ENCODE measurements around the gene MRPS24.
A peak's percentile ranks its signal among the peaks of the same experiment; 100 is the strongest.

Gene MRPS24

DNA sequence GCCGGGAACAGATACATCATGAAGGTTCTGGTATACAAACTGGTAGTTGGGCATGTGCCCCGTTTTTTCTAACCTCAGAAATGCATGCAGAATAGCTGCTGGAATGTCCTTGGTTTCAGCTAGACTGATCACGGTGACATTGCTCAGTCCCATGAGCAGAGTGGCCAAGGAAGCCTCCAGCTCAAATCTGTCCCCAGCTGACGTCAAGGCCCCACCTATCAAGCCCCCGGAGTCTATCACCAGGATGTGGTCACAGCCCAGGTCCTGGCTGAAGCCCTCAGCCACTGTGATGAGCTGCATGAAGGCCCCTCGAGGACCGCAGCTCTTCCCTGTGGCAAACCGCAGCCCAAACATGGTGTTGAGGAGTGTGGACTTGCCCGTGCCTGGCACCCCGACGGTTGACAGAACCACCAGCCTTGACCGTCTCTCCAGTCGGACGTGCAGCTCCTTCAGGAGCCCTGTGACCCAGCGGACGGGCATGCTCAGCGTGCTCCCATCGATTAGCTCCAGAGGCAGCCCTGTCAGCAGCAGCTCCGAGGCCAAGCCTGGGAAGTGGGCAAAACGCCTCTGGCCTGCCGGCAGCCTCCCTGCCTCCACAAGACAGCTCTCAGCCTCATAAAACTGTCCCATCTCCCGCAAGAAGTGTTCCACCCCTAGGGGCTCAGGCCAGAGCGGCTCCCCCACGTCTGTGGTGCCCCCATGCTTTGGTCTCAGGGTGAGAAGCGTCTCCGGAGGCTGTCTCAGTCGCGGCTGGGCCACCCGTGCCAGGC lies 7.8 kb upstream of the MRPS24 start:
- no peak for DNase-seq

DNA sequence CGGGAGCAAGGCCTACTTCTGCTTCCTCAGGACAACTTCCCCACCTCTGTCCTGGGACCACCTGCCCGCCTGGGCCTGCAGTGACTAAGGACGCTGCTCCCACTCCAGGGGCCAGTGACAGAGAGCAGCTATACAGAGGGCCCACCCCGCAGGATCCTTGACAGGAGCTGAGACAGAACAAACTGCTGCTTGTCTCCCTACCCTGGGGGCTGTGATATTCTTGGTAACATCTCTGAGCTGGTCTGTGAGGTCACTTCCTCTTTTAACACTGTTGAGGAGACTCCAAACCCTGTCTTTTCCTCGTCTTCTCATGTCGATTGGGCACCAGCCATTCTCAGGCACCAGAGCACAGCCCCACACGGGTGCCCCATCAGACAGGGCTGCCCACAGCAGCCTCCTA lies 6.9 kb upstream of the MRPS24 start:
- no peak for DNase-seq

DNA sequence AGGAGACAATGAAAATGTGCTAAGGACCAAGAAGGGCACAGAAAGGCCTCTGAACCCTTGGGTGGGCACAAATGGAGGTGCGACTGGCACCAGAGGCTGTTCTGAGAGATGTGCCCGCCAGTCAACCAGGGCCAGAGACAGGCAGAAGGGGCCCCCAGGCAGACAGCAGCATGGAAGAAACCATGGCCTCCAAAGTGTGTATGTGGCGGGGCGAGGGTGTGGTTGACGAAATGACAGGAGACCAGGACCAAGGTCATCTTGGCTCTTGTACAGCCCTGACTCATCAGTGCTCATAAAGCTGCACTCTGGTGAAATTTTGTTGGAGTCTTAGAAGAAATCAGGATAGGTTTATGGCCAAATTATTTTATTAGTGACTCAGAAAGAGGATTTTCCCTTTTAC lies 4.0 kb upstream of the MRPS24 start:
- no peak for DNase-seq

DNA sequence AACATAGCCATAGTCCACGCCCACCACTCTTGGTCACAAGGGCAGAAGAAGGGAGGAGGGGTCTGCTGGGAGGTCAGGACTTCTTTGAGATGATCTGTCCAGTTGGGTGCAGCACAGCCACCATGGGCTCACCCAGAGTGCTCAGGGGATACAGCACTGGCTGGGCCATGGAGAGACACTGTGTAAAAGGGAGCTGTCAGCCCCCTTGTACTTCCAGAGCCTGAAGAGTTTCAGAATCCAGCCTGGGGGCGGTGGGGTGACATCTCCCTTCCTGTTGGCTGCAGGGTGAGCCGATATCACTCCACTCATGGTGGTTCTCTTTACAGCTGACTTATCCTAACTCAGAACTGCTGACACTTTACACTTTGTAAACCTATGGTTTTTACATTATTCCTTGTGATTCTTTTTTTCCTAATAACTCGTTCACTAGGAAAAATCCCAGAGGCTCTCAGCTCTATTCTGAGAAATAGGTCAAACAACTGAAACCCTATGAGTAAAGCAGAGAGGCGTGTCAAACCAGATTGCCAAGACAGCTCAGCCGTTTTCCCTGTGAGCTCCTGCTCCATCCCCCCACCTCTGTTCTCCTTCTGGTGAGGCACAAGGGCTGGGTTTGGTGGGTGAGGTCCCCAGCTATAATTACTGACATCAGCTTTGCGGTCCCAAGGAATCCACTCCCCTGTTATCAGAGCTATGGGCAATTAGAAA lies 3.2 kb upstream of the MRPS24 start:
- no peak for DNase-seq

DNA sequence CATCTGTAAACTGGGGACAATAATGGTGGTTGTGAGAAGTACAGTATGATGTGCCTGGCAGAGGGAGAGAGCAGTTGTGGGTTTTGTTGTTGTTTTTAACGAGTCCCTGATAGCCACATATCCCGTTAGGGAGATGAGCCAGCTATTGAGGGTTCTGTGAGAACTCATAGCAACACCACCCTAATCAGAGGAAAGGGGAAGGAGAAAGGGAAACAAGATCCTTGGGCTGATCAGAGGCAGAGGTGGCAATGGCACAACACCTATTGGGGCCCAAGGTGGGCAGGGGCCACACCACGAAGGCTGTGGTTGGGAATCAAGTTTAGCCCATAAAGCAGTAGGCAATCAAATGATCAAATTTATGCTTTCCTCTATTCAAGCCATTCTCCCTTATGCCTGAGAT lies 1.7 kb upstream of the MRPS24 start:
- no peak for DNase-seq

DNA sequence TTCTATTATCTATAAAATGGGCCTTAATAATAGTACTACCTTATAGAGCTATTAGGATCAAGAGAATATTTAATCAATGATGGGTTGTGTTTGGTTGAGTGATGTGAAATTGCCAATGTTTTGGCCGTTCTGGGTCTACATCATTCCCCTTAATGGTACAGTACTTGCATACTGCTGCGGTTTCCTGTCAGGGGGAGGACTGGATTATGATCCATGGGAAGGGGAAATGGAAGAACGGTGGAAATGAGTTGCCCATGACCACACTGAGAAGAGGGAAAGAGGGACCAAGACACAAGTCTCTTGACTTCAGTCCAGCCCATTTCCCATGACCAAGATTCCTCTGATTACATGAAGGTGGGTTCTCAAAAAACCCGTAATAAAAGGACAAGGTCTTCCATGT lies 999 bp upstream of the MRPS24 start:
- no peak for DNase-seq

DNA sequence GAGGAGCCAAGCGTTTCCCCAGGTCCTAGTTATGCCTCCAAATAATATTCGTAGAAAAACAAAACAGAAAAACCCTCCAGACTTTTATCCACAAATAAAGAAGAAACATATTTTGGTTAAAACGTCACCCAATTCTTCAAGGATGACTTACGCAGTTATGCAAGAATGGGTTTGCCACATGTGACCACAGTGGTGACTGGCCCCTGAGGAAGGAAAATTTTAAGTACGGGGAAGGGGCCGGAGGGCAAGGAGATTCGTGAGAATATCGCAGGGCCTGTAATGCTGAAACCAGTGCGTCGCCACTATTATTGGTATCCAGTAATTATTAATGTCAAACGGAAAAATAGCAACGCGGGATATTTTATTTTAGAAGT lies 537 bp upstream of the MRPS24 start:
- DNase-seq: peak in 1 of 2 donors; percentile 67

DNA sequence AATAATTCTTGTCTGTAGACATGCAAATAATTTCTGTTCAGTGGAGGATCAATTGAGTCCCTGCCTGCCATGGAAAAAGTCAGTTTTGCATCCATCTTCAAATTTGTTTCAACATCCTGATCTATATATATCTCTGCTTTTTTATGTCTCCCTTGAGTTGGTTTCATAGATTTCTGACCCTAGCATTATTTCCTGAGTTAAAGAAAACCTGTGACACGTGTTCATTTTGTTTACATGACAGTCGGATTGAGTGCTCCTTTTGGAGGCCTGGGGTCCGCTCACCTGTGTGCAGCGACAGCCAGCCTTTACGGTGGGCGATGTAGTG lies 674 bp downstream of the MRPS24 start:
- no peak for DNase-seq

DNA sequence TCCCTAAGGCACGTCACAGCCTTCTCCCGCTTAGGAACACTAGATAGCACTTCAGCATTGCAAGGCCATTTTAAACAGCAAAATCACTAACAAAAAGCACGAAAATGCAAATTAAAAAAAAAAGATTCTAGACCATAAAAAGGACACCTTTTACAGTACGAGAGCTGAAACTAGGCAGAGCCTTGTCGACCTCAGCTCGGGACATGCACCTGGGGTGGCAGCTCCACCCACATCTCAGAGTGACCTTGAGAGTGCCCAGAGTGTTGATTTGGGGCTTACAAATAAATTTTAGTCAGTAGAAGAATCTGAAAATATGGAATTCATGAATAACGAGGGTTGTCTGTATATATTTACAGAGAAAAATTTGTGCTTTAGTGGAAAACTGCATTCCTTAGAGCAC lies 1.1 kb downstream of the MRPS24 start:
- DNase-seq: no peak

DNA sequence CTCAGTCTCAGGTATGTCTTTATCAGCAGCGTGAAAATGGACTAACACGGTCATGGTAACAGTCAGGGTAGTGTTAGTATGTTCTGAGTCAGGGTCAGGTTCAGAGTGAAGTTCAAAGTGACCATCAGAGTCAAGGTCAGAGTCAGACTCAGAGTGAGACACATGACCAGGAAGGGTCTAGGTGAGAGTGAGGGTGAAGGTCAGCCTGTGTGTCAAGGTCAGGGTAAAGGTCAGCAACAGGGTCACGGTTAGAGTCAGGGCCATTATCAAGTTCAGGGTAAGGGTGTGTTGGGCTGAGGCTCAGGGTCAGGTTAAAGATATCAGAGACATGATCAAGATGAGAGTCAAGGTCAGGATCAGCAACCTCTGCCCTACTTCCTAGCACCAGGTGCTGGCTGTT lies 4.0 kb downstream of the MRPS24 start:
- no peak for DNase-seq

DNA sequence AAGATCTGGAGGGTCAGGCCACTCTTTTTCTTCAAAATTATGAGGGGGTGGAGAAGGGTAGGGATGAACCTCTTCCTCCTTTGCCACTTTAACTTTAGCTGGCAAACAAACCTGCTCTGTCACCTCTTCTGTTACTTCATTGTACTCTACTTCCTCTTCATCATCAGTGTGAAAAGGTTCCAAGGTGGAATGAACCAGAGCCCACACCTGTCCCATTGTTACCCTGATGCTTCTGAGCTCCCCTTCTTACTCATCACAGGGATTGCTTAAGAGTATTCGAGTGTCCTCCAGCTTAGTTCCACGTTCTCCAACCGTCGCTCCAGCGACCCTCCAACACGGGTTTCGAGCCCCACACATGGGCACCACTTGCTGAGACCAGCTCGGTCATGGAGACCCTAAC lies 5.2 kb downstream of the MRPS24 start:
- no peak for DNase-seq

DNA sequence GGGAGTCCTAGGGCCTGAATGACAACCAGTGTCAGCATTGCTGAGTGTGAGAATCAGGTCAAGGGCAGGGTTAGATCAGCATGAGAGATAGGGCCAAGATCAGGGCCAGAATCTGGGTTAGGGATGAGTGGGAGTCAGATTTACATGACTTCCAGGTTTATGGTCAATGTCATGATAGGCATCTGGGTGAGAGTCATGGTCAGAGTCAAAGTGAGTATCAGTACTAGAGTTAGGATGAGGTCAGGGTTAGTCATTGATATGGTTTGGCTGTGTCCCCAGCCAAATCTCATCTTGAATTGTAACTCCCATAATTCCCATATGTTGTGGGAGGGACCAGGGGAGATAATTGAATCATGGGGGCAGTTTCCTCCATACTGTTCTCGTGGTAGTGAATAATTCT lies 12.3 kb downstream of the MRPS24 start:
- DNase-seq: no peak

DNA sequence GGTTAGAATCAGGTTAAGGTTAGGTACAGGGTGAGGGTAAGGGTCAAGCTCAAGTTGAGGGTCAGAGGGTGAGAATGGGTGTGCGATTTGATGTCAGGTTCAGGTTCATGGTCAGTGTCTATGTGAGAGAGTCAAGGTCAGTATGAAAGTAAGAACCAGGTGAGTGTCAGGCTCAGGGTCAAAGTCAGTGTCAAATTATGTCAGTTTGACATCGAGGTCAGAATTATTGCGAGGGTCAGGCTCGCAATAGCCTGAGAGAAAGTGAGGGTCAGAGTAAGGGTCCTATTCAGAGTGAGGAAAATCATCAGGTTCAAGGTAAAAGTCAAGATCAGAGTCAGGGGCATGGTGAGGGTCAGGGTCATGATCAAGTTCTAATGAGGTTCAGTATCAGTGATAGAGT lies 13.0 kb downstream of the MRPS24 start:
- DNase-seq: no peak

DNA sequence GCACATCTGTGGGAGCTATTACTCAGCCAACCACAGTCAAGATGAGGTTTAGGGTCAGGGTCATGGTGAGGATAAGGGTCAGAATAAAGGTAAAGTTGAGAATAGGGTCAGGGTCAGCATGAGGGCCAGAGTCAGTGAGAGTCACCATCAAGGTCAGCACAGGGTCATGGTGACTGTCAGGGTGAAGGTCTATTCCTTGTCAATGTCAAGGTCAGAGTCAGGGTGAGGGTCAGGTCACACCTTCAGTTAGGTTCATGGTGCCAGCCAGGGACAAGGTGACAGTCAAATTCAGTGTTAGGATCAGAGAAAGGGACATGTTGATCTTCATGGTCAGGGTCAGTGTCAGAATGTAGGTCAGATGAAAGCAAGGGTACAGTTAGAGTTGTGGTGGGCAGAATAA lies 14.1 kb downstream of the MRPS24 start:
- DNase-seq: no peak

DNA sequence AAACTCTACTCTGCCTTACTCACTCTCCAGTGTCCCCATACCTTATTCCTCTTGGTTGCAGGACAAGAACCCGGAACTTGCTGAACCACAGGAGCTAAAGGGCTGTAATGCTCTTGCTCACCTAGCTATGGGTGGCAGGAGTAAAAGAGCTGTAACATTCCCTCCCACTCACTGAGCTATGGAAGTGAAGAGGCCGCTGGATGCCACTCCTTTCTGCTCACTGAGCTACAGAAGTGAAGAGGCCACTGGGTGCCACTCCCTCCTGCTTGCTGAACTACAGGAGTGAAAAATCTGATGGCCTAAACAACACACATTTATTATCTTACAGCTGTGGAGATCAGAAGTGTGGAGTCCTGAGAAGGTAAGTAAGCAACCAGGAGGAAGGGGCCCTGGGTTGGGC lies 17.5 kb downstream of the MRPS24 start:
- no peak for DNase-seq

DNA sequence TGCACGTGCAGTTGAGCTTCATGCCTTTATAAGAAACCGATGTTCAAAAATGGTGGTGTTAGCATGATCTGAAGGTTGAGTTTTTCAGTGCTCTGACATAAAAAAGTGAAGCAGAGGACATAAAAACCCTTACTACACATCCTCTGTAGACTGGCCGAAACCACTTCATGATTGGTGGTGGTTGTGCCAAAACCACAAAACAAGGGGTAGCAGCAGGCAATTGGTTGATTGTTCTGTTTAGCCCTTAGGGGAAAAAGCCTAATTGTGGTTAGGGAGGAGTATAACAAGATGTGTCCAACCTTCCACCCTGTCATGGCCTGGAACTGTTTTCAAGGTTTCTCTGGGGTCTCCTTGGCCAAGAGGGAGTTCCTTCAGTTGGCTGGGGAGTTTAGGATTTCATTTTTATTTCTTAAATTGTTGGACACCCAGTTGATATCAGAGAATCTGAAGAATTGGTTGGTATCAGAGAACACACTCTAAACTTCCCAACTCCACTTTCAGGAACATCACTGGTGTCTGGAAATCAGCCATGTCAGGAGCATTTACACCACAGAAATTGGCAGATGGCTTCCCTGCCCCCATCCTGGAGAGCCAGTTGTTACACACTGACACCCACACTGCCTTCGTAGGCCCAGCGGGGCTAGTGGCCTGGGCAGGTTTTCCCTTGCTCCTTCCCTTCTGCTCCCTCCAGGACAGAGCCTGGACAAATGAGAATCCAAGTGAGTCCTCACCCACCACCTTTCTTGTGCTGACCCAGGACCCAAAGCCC lies 18.8 kb downstream of the MRPS24 start:
- DNase-seq: no peak

DNA sequence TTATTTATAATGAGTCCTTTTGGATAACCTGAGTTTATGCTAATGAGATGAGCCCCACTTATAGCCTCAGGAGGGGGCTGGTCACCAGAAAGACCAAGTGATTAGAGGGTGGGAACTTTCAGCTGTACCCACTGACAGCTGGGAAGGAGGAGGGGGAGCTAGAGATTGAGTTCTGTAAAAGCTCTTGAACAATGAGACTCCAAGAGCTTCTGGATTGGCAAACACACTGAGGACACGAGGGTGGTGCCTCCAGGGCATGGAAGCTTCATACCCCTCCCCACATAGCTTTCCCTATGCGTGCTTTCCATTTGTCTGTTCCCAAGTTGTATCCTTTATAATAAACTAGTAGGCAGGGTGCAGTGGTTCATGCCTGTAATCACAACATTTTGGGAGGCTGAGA lies 20.3 kb downstream of the MRPS24 start:
- DNase-seq: no peak

DNA sequence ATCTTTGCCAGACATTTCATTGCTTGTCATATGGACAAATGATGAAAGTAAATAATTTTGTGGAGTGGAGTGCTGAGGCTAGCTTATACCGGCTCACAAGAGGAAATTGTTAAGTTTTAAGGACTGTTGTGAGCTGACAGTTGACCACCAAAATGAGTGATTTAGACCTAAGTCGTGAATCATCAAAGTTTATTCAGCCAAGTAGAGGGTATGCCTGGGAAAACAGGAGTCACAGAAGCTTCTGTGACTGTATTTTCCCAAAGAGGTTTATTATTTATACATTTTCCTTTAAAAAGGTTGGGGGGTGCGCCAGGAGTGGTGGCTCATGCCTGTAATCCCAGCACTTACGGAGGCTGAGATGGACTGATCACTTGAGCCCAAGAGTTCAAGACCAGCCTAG lies 21.8 kb downstream of the MRPS24 start:
- no peak for DNase-seq

DNA sequence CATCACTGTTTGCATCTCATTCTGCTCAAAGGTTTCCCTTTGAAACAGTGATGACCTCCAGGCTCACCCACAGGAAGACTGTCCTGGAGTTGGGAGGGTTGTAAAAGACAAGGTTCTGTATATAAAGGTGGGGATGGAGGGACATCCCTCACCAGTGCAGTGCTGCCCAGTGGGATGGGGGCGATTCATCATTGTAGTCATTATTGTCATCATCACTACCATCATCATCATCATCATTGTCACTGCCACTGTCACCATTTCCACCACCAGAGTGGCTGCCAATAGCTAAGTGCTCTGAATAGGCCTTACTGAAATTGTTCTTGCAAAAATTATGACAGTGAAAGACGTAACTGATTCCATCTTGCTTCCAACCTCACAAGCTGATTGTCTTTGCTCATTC lies 24.7 kb downstream of the MRPS24 start:
- no peak for DNase-seq

DNA sequence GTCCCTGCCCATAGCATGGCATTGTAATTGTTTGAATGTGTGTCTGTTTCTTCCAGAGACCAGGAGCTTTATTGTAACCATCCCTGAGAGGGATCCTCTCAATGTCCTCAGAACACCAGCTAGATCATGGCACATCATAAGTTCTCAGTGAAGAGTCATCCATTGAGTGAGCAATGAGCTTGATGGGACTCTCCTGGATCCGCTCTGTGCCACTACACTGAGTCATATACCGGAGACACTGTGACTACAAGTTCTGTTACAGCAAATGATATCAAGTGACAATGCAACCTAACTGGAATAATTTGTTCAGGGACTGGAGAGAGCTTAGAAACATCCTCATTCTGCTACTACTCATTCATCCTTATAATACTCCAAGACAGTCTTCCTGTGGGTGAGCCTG lies 25.1 kb downstream of the MRPS24 start:
- DNase-seq: no peak

DNA sequence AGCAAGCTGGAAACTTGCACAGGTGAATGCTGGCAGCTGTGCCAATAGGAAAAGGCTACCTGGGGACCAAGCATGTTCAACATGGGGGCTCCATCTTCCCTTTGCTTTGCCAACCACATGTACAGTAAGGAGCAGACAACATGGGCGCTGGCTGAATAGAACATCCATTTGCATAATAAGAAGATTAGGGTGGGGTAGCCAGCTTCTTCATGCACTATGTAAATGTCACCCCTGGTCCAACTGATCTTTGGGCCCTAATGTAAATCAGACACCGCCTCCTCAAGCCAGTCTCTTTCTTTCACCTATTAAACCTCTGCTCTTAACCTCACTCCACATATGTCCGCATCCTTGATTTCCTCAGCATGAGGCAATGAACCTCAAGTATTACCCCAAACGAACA lies 26.0 kb downstream of the MRPS24 start:
- no peak for DNase-seq

DNA sequence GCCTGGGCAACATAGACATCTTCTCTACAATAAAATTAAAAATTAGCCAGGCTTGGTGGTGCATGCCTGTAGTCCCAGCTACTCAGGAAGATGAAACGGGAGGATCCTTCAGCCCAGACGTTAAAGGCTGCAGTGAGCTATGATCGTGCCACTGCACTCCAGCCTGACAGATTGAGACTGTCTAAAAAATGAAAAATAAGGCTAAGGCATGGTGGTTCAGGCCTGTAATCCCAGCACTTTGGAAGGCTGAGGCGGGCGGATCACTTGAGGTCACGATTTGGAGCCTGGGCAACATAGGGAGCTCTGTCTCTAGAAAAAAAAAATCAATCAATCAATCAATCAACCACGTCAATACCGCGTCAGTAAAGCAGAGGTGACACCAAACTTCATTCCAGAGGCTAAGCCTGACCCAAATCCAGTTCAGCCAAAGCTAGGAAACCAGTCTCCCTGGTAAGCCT lies 31.1 kb downstream of the MRPS24 start:
- DNase-seq: no peak

DNA sequence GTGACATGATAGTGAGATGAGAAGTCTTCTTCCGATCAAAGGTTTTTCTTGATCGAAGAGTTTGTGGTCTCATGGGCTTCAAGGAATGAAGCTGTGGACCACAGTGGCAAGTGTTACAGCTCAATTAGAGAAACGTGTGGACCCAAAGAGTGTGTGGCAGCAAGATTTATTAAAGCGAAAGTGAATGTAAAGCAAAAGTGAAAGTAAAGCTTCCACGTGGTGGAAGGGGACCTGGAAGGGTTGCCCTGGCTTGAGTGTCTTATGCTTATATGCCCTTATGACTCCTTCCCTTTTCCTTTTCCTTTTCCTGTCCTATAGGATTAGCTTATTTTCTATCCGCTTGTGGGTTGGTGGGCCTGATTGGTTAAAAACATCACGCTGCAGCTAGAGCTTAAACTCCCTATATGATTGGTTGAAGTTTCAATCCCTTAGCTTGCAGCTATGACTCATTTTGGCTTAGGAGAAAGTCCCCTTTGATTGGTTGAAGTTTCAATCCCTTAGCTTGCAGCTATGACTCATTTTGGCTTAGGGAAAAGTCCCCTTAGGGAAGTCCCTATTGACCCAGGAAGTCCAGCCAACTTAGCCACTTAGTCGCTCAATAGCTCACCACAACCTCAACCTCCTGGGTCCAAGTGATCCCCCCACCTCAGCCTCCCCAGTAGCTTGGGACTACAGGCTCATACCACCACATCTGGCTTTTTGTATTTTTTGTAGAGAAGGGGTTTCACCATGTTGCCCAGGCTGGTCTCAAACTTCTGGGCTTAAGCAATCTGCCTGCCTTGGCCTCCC lies 34.7 kb downstream of the MRPS24 start:
- peak; percentile 62 to 82 for DNase-seq
